ENCODE data around the gene SNX11.

The SNX11 gene

DNA sequence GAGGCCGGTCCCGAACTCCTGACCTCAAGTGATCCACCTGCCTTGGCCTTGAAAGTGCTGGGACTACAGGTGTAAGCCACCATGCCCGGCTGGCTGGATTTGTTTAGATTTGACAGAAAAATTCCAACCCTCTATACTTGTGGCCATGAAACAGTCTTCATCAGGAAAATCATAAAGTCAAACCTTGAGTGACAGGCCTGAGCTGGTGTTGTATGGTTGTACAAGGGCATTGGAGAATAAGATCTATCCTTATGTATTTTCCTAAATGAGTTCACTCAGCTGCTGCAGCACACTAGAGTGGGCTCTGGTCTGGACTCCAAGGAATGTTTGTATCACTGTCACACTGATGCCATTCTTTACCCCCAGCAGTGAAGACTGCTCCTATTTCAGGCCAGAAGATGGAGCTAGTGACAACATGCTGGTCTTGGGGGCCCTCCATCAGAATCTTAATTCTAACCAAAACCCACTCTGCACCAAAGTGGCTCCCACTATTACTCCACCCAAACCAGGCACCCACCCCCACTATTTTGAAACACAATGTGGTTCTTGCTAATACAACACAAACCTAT lies 27.4 kb downstream of the SNX11 start:
- no peak for DNase-seq

DNA sequence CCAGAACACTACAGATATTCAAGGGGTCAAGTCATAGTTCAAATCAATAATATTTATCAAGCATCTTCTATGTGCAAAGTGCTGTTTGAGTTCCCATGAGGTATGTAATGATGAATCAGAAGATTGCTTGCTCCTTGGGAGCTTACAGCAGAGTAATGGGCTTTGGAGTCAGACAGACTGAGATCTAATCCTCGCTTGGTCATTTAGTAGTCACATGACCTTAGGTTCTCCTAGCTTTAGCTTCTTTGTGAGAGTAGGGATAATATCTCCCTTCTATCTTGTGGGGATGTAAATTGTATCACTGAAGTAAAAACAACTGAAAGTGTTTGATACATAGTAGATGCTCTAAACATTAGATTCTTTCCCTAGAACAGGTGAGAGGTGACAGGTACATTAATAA lies 30.1 kb downstream of the SNX11 start:
- no peak for DNase-seq

DNA sequence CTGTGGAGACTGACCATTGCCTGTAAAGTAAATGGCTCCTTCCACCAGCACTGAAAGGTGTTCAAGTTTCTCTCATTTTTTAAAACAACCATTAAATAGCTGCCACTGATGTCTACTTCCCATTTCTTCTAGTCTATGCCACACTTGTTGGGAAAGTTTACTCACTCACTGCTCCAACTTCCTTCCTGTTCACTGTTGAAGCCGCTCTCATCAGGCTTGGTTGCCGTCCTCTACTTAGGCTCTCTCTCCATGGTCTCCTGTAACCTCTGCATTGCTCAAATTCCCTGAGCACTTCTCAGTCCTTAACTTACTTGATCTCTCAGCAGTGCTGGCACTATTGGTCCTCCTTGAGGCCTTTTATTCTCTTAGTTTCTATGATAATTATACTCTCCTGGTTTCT lies 32.4 kb downstream of the SNX11 start:
- no peak for DNase-seq

DNA sequence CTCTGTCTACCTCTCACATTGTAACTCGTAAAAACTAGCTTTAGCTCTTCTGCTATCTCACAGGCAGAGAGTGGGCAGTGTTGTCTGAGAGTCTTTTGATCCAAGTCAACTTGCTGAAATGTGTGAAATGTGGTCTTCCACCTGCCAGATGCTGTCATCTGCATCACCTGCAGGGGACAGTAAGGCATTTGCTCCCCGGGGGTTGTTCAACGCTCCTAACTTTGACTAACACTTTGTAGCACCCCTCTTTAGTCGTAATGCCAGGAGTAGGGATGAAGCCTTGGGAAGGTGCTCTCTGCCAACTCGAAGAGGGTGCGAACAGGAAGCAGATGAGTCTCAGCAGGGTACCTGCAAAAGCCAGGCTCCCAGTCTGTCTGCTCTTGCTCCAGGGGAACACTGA lies 36.1 kb downstream of the SNX11 start:
- peak; percentile 40 for DNase-seq

DNA sequence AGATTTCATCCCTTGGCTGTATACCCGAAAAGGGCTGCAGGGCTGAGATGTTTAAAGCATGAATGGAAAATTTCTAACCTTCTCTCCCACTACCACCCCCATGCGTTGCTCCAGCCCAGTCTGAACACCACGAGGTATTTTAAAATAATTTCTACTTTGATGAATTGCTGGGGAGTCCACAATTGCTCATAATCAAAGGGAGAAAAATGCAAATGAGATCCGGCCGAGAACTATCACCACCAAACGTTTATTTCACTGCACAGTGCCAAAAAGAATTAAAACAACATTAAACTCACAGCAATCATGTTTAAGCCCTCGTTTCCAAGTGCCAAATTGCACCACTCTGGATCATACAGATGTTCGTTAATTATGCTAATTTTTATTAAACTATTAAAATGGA lies 36.7 kb downstream of the SNX11 start:
- no peak for DNase-seq

DNA sequence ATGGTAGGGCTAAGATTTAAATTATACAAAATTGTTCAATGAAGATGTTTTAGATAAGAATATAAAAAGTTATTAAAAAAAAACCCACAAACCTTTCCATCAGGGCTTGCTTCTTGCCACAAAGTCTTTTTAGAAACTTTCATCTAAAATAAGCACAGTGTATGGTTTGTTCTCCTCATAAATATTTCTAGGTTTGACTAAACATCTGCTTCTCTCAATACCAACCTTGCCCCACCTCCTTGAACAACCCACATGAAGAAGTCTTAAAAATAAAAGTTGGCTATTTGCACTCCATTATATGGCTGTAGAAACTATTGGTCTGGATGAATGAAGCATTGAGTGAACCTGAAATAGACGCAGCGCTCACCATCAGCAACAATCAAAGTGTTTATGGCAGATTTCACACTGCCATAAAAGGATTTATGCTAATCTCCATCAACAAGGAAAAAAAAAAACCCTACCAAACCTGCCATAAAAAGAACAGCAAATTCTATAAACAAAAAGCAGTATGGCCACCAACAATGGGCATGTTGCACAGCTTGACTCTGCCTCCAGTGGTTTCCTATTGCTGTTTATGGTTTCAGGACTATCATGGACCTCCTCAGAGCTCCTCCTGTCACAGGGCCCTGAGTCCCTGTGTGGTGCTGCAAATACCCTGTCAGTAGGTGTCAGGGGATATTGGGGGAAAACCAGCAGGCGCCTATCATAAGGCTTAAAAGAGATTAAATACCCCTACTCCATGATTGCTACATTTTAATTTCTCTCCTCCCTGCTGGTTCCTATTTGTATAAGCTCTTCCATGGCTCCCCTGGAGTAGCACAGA lies 37.6 kb downstream of the SNX11 start:
- no peak for DNase-seq

DNA sequence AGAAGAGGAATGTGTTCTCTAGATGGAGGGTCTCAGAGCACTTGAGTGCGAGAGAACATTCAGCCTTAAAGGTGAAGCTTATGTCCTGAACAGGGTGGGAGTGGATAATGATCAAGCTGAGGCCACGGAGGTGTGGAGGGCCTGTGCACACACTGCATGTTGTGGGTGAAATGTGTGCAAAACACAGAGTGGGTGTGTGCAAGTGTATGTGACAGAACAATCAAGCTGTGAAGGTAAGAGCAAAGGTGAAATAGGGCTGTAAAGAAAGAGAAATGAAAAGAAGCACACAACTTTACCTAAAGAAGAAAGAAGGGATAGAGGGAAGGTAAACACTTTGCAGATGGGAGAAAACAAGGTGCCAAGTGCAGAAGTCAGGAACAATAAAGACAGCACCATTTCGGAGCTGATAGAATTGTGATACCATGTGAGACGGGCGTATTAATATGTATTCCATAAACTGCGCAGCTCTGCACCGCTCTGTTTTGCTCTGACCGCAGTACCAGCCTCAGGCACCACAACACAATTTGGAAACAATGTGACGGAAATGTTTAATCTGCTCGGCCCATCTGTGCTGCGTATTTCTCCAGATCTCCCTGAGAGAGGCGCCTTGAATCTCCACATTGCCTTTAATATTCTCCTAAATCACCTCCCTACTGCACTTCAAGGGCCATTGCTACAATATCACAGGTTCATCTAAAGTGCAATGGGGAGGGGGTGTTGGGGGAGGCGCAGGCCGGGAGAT lies 40.6 kb downstream of the SNX11 start:
- DNase-seq = no peak

DNA sequence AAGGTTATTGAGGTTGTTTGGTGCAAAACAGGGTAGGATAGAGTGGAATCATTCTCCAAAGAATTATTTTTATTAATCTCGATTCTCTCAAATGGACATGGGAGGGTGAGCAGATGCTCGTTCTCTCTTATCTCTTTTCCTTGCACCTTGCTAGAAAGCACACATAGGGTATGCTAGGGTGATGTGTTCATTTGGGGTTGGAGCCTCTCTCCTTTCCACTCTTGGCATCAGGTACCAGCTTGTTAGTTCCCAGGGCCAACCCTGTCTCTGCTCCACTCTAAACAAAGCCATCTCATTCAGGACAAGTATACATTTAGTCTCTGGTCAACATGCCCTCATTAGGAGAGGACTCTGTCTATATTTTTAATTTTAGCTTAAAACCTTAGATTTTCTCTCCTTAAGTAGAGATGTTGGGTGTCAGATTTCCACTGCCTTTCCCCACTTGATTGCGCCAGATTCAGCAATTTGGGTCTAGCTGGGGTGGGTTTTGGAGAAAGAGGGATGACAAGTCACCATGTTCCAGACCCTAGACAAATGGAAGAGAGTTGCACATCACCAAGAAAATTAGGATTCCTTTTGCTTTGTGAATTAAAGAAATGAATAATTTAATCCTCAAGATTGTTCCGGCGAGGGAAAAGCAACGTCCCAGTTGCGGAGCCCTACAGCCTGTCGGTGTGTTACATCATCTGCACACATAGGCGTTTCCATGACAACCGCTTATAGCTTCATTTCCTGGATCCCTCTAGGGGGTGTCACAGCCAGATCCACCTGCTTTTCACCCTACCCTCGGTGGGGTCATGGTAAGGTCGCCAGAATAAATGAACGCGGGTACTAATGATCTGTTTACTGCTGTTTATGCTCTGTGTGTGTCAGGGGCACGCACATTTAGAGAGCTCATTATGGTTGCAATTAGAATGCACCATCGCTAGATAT lies 41.6 kb downstream of the SNX11 start:
- peak; percentile 92 for DNase-seq

DNA sequence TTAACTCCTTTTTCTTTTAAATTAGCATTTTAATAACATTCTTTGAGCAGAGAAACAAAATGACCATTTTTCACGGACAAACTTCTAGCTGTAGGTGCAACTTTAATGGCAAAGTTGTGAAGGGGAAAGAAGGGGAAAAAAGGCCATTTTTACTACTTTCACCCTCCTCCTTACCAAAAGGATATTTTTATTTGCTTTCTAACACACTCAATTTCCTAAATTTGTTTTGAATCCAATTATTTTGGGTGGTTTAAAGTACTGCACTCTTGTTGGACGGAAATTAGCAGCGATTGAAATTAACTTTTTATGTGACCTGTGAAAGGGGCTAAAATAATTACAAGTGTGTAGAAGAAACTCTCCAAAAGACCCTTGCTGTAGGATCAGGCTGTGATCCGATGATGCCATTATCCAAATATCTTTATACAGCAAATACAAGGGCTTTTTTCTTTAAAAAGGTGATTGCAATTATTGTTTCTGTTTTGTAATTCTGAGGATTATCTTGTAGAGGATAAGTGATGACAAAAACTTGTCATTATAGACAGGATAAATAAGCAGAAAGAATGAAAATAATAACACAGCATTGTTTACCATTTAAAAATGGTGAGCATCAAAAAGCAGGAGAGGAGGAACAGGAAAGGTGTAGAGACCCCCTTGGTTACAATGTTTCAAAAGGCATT lies 42.4 kb downstream of the SNX11 start:
- no peak for DNase-seq

DNA sequence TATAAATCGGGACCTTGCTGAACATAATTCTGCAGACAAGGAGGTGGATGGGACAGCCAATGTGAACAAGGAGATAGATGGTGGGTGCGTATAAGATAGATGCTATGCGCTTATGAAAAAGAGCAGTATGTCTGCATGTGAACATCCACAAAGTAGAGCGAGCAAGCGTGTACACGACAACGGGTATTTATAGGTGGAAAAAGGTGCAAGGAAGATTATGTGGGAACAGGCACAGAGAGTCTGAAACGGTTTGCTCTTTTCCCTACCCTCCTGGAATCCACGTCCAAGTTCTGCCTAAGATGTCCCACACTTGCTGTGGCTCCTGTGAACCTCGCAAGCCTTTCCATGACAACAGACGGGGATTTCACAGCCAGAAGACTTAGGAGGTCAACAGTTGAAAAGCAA lies 43.0 kb downstream of the SNX11 start:
- no peak for DNase-seq

DNA sequence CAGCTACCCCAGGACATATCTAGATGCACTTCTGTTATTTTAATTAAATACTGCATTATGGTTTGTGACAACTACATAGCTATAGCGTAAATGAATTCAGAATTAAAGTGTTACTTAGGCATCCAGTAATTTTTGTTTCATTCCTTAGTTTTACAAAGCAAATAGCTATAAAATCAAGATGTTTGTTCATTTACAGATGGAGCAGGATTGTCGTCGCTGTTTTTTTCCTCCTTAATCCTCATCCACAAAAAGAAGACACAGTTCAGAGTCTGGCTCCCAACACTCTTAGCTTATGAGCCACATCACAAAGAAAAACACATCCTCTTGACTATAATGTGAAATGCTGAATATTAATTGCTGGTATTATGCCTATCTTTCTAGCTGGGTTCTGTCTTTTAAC lies 43.7 kb downstream of the SNX11 start:
- no peak for DNase-seq

DNA sequence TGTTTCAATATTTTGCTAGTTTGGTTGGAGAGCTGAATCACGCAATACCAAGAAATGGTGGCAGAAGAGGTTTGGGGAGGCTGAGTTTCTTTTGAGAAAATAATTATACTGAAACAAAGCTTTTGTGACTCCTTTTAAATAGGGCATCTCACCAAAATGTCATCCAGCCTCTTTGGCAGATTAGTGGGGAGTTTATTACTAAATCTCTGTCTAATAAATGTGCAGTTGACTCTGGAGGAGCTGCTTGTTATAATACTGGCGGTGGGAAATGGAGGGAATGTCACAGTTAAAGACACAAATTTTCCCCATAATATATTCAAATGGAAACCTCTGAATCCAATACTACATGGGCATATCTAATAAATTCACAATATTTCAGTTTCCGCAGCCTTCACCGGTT lies 44.7 kb downstream of the SNX11 start:
- DNase-seq = no peak

DNA sequence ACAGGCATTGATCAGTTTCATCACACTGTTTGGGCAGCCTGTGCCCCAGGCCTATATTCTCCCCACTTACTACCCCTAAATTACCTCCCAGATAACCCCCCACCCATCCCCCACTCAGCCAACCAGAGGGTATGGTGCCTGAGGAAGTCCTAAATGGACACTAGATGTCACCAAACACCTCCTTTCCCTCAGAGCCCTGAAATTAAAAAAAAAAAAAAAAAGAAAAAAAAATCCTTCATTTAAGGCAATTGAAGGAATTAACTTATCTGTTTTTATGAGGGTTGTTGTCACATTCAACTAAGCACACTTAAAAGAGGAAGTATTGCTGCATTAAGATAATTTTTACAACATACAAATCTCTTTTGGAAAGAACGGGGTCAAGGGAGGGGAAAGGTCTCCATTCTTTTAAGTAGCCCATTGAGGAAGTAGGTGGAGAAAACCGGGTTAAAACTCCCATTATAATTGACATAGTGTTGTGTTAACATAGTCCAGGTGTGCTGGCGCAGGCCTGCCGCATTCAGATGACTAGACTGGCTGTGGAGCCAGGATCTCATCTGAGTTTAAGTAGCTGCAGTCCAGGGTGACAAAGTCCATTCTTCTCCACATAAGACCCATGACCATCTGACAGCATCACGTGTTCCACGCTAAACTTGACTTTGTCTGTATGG lies 46.3 kb downstream of the SNX11 start:
- DNase-seq = peak; percentile 82

DNA sequence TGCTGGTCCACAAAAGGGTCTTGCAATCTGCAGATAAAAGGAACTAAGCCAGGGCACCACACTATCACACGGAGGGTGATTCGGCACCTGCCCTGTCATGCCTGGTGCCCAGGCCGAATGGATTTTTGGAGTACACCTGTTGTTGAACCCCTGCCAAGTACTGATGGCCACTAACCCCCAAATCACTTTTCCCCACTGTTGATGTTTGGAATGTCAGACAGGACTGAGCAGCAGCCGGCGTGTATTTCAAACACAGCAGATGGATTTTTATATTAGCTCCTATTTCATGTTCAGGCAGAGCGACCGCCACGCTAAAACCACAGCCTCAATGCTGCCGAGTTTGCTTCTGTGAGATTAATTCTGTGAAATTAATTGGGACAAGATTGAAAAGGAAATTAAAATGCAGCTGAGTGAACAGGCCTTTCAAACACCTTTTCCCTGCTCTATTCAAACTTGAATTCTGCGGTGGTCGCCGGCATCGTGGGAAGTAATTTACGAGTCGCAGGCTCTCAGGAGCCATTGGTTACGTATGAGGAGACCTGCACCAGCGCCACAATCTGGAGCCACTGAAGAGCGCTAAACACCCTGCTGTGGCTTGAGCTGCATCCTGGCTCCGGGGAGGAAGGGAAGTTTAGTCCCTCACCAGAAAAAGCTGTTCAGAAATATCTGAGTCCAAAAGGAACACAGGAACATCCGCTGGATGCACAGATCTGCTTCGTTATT lies 48.5 kb downstream of the SNX11 start:
- DNase-seq = no peak

DNA sequence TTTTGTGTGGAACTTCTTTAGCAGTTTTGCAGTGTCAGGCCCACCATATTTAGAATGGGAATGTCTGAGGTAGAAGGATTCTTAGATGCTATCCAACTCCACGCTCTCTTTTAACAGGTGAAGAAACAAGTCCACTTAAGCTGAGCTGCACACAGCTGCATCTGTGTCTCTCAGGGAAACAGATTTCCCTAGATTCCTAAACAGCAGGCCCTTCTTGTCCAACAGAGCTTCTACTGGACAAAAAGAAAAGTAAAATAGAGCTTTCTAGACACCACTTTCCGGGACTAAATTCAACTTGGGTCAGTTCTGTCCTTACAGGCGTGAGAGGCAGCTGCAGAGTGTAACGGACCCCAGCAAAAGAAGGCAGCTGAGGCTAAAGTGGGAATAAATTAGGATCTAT lies 51.7 kb downstream of the SNX11 start:
- no peak for DNase-seq

DNA sequence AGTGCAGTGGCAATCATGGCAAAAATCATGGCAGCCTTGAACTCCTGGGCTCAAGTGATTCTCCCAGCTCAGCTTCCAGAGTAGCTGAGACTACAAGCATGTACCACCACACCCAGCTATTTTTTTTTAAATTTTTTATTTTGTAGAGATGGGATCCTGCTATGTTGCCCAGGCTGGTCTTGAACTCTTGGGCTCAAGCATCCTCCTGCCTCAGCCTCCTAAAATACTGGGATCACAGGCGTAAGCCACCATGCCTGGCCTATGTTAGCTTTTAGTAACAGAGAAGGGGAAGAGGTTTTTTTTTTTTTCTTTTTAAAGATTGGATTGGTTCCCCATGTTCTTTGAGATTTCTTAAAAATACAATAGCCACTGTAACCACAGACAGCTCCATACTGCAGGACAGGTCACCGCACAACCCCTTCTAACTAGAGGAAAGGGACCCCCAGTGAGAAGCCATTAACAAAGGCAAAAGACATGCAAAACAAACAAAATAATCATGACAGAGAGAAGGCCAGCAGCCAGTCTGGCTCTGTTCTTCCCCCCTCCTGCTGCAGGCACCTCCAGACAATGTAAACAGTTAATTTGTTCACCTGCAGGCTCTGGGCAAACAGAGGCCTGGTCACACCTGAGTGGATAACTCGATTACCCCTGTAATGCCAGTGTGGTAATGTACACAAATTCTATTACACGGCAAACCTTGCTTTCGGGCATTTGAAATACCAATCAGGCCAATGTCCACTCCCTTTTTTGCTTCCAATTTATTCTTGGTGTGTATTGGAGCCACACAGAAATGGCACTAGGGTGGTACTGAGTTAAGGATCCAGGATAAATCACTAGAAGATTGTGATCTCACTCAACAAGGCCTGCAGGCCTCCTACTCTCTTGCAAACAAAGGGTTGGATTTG lies 52.9 kb downstream of the SNX11 start:
- DNase-seq = peak; percentile 99

DNA sequence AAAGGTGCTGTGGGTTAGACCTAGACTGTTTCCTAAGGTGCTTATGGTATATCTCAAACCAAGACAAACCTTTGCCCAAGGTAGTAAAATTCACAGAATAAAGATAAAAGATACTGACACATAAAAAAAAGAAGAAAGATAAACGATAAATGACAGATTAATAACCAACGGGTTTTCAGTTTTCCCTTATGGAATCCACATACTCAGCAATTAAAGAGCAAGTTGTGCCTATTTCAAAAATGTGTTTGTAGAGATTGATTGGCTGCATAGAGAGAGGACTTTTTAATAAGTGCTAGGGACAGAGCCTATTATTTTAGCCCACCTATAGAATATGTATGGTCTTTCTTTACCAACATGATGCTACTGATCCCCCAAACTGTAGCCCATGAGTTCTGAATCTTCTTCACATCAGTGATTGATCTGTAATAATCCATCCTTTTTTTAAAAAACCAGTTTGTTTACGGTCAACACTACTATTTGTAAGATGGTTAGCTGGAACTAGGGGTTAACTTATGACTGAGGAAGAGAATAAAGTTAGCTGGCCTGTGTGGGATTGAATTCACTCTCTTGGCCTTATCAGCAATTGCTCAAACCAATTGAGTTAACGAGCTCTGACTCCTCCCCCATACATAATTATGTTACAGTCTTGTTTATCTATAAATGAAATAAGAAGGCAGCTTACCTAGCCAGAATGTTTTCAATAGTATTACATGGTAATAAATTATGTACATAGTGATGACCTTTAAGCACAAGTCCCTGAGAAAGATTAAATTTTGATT lies 53.8 kb downstream of the SNX11 start:
- DNase-seq = no peak

DNA sequence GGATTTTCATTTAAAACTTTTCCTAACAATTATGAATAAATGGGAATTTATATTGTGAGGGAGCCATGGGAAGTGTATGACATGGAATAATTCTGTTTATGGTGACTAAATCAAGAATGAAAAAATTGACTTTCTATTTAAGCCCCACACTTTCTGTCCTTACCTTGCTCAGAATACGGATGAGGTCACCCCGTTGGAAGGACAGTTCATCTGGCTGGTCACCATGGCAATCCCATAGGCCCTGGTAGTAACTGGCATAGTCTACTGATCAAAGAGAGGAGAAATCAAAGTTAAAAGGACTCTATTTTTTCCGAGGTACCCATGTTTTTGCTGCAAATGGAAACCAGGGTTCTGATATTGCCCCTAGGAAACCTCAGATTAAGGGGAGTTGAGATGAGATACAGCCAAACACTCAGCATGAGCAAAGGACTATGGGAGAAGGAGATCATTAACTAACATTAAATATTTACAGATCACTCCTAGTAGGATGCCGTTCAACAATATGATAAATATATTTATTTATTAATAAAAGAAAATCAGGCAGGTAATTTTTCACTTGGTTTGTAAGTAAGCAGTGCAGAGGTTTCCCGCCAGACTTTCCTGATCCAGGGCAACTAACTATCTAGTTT lies 54.9 kb downstream of the SNX11 start:
- no peak for DNase-seq

Data from NCI-H2081 treated with DMSO at 0.1 percent for 48 hours (cell line).